ENCODE data around the gene GRIA1.

Gene GRIA1

DNA sequence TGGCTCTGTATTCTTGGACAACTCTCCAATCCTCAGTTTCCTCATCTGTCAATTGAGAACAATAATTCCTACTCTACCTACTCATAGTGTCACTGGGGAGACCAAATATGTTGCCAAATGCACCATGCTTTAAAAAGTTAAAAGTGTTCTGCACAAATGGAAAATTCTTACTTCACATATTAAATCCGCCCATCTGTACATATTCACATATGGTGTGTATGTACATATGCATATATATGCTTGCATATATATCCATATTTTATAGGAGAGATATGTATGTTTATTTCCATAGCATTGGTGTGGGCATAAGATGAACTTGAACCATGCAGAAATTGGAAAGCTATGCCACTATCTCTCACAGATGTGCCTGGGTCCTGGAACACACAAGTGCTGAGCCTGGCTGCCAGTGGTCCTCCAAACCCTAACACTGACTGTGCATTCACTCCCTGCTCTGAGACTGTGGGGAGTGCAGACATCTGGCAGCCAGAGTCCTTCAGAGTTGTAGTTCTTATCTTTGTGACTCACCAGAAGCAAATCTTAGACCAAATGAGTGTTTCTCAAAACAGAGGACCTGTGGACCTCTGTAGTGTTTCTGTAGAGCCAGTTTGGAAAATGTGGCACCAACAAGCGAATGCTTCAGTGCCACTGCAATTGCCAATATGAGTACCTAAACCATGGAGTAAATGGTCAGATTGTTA is 168.7 kb downstream of the GRIA1 start:
- H3K9me3 ChIP-seq (replicated peaks; ENCODE audit: insufficient read depth, low read length) = no peaks in the 10 kb centered on the region

DNA sequence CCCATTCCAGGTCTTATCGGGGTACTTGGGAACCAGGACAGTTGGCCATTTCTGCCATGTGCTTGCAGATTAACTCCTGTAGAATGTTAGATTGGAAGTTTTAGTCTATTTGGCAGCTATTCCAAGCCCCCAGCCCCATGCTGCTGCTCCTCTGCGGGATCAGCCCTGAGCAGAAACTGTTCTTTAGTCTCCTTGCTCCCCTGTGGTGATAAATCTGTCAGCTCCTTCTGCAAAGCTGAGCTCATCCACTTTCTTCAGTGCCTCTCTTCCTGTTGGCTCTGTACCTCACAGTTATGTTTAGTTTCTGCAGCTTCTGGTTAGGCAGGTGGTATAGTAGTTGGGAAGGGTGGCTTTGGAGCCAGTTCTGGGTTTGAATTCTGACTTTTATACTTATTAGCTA is 170.4 kb downstream of the GRIA1 start:
- TF ChIP-seq, protein P1, sequence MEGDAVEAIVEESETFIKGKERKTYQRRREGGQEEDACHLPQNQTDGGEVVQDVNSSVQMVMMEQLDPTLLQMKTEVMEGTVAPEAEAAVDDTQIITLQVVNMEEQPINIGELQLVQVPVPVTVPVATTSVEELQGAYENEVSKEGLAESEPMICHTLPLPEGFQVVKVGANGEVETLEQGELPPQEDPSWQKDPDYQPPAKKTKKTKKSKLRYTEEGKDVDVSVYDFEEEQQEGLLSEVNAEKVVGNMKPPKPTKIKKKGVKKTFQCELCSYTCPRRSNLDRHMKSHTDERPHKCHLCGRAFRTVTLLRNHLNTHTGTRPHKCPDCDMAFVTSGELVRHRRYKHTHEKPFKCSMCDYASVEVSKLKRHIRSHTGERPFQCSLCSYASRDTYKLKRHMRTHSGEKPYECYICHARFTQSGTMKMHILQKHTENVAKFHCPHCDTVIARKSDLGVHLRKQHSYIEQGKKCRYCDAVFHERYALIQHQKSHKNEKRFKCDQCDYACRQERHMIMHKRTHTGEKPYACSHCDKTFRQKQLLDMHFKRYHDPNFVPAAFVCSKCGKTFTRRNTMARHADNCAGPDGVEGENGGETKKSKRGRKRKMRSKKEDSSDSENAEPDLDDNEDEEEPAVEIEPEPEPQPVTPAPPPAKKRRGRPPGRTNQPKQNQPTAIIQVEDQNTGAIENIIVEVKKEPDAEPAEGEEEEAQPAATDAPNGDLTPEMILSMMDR (IDR thresholded peaks at IDR 0.05; ENCODE audit: low read length) = no peak
- TF ChIP-seq EZH2 (optimal IDR thresholded peaks at IDR 0.05; ENCODE audit: low read depth, low read length) (no peak), EZH2phosphoT487 (IDR thresholded peaks at IDR 0.05; ENCODE audit: low read length) (no peak)
- no peaks in the 10 kb centered on the region for H3F3A ChIP-seq (ENCODE audit: insufficient read depth, low read length)
- no peaks in the 10 kb centered on the region for H3K27me3 ChIP-seq (replicated peaks; ENCODE audit: insufficient read depth, low read length)
- H3K9me2 ChIP-seq (replicated peaks; ENCODE audit: insufficient read depth, low read length) = no peaks in the 10 kb centered on the region
- H3K9ac ChIP-seq (ENCODE audit: low read length) = no peak overlapping the region
- H3K4me3 ChIP-seq (ENCODE audit: low read length) = no peak overlapping the region
- H3K4me1 ChIP-seq (ENCODE audit: low read length) = no peaks in the 10 kb centered on the region
- H3K36me3 ChIP-seq (replicated peaks; ENCODE audit: insufficient read depth, low read length) = no peaks in the 10 kb centered on the region
- DNase-seq = no peak
- H3K4me2 ChIP-seq (ENCODE audit: low read depth, low read length) = no peak overlapping the region
- no peak overlapping the region for H3K27ac ChIP-seq (ENCODE audit: low read length)
- no peaks in the 10 kb centered on the region for H3K9me3 ChIP-seq (replicated peaks; ENCODE audit: insufficient read depth, low read length)
- H4K20me1 ChIP-seq (ENCODE audit: insufficient read depth, low read length) = no peaks in the 10 kb centered on the region
- no peaks in the 10 kb centered on the region for H3K79me2 ChIP-seq (ENCODE audit: low read length)
- H2AFZ ChIP-seq (ENCODE audit: low read length) = no peak overlapping the region

More for the DNA sequence above, 168.7 kb downstream of the GRIA1 start:
- H2AFZ ChIP-seq (ENCODE audit: low read length) = no peak overlapping the region
- H3F3A ChIP-seq (ENCODE audit: insufficient read depth, low read length) = no peaks in the 10 kb centered on the region
- H3K4me2 ChIP-seq (ENCODE audit: low read depth, low read length) = no peak overlapping the region
- no peaks in the 10 kb centered on the region for H3K36me3 ChIP-seq (replicated peaks; ENCODE audit: insufficient read depth, low read length)
- H3K9me2 ChIP-seq (replicated peaks; ENCODE audit: insufficient read depth, low read length) = no peaks in the 10 kb centered on the region
- H3K27ac ChIP-seq (ENCODE audit: low read length) = no peak overlapping the region
- DNase-seq = no peak
- no peak for TF ChIP-seq EZH2 (optimal IDR thresholded peaks at IDR 0.05; ENCODE audit: low read depth, low read length)
- TF ChIP-seq, protein P1 (IDR thresholded peaks at IDR 0.05; ENCODE audit: low read length) = no peak
- TF ChIP-seq EZH2phosphoT487 (IDR thresholded peaks at IDR 0.05; ENCODE audit: low read length) = no peak
- no peaks in the 10 kb centered on the region for H3K4me1 ChIP-seq (ENCODE audit: low read length)
- no peak overlapping the region for H3K4me3 ChIP-seq (ENCODE audit: low read length)
- no peaks in the 10 kb centered on the region for H3K79me2 ChIP-seq (ENCODE audit: low read length)
- H4K20me1 ChIP-seq (ENCODE audit: insufficient read depth, low read length) = no peaks in the 10 kb centered on the region
- no peak overlapping the region for H3K9ac ChIP-seq (ENCODE audit: low read length)
- no peaks in the 10 kb centered on the region for H3K27me3 ChIP-seq (replicated peaks; ENCODE audit: insufficient read depth, low read length)

DNA sequence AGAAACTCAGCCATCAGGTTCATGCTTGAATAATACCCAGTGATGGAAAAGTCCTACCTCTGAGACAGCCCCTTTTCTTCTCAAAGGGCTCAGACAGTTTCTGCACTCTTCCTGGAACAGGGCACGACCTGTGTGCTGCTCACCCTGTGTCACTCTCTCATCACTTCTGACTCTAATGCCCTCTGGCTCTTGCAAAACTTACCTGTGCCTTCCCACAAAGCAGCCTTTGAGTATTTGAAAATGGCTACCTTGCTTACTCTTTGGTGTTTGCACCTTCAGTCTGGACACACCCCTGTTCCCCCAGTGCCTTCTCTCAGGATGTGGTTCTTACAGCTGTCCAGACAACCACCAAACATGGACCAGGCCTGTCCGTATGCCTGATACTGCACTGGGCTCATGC is 171.4 kb downstream of the GRIA1 start:
- Histone ChIP-seq H3K4me3 (ENCODE audit: low read length) (no peak overlapping the region), H3K9me3 (replicated peaks; ENCODE audit: insufficient read depth, low read length) (no peaks in the 10 kb centered on the region), H2AFZ (ENCODE audit: low read length) (no peak overlapping the region), H3K9ac (ENCODE audit: low read length) (no peak overlapping the region), H3K4me2 (ENCODE audit: low read depth, low read length) (no peak overlapping the region), H4K20me1 (ENCODE audit: insufficient read depth, low read length) (no peaks in the 10 kb centered on the region), H3K79me2 (ENCODE audit: low read length) (no peaks in the 10 kb centered on the region), H3K27me3 (replicated peaks; ENCODE audit: insufficient read depth, low read length) (no peaks in the 10 kb centered on the region), H3F3A (ENCODE audit: insufficient read depth, low read length) (no peaks in the 10 kb centered on the region), H3K36me3 (replicated peaks; ENCODE audit: insufficient read depth, low read length) (no peaks in the 10 kb centered on the region), H3K4me1 (ENCODE audit: low read length) (no peaks in the 10 kb centered on the region), H3K27ac (ENCODE audit: low read length) (no peak overlapping the region), H3K9me2 (replicated peaks; ENCODE audit: insufficient read depth, low read length) (no peaks in the 10 kb centered on the region)
- TF ChIP-seq EZH2phosphoT487 (IDR thresholded peaks at IDR 0.05; ENCODE audit: low read length) (no peak), EZH2 (optimal IDR thresholded peaks at IDR 0.05; ENCODE audit: low read depth, low read length) (no peak)
- TF ChIP-seq, protein P1 (IDR thresholded peaks at IDR 0.05; ENCODE audit: low read length) = no peak
- DNase-seq = no peak

Data from MM.1S (cell line).